Measurements from ENCODE around the gene PGS1.

Gene PGS1

GRCh38 chr17:78437508-78438169 lies 59.2 kb downstream of the PGS1 start:
- Mint-ChIP-seq H3K4me1 (ENCODE audit: low read depth) (no peaks in the 10 kb centered on the region), H3K9me3 (no peaks in the 10 kb centered on the region), H3K27ac (no peak overlapping the region), H3K36me3 (ENCODE audit: low read depth) (no peaks in the 10 kb centered on the region), H3K4me3 (no peak overlapping the region), H3K27me3 (no peaks in the 10 kb centered on the region)

- Mint-ChIP-seq H3K27ac (no peak overlapping the region), H3K27me3 (no peaks in the 10 kb centered on the region), H3K4me1 (ENCODE audit: low read depth) (no peaks in the 10 kb centered on the region), H3K9me3 (no peaks in the 10 kb centered on the region), H3K4me3 (no peak overlapping the region), H3K36me3 (ENCODE audit: low read depth) (no peaks in the 10 kb centered on the region)
These were observed 59.8 kb downstream of the PGS1 start for GRCh38 chr17:78438271-78438691.

GRCh38 chr17:78438694-78439325 lies 60.4 kb downstream of the PGS1 start:
- H3K27ac Mint-ChIP-seq: peak overlapping the region; percentile 49
- H3K36me3 Mint-ChIP-seq (ENCODE audit: low read depth): no peaks in the 10 kb centered on the region
- no peak overlapping the region for H3K4me3 Mint-ChIP-seq
- H3K27me3 Mint-ChIP-seq: no peaks in the 10 kb centered on the region
- no peaks in the 10 kb centered on the region for H3K4me1 Mint-ChIP-seq (ENCODE audit: low read depth)
- no peaks in the 10 kb centered on the region for H3K9me3 Mint-ChIP-seq

- Mint-ChIP-seq H3K27ac (no peak overlapping the region), H3K4me3 (no peak overlapping the region), H3K27me3 (no peaks in the 10 kb centered on the region), H3K4me1 (ENCODE audit: low read depth) (no peaks in the 10 kb centered on the region), H3K9me3 (no peaks in the 10 kb centered on the region), H3K36me3 (ENCODE audit: low read depth) (no peaks in the 10 kb centered on the region)
These were observed 63.0 kb downstream of the PGS1 start for GRCh38 chr17:78441271-78441971.

GRCh38 chr17:78442648-78443218 lies 64.3 kb downstream of the PGS1 start:
- no peaks in the 10 kb centered on the region for H3K9me3 Mint-ChIP-seq
- H3K27ac Mint-ChIP-seq: no peak overlapping the region
- no peaks in the 10 kb centered on the region for H3K36me3 Mint-ChIP-seq (ENCODE audit: low read depth)
- no peaks in the 10 kb centered on the region for H3K4me1 Mint-ChIP-seq (ENCODE audit: low read depth)
- no peaks in the 10 kb centered on the region for H3K27me3 Mint-ChIP-seq
- no peak overlapping the region for H3K4me3 Mint-ChIP-seq

GRCh38 chr17:78444392-78444791 lies 65.9 kb downstream of the PGS1 start:
- H3K27me3 Mint-ChIP-seq: no peaks in the 10 kb centered on the region
- H3K4me1 Mint-ChIP-seq (ENCODE audit: low read depth): no peaks in the 10 kb centered on the region
- H3K27ac Mint-ChIP-seq: no peak overlapping the region
- H3K4me3 Mint-ChIP-seq: no peak overlapping the region
- no peaks in the 10 kb centered on the region for H3K36me3 Mint-ChIP-seq (ENCODE audit: low read depth)
- no peaks in the 10 kb centered on the region for H3K9me3 Mint-ChIP-seq

GRCh38 chr17:78446833-78447232 lies 68.4 kb downstream of the PGS1 start:
- Mint-ChIP-seq H3K4me3 (no peak overlapping the region), H3K27ac (no peak overlapping the region), H3K27me3 (no peaks in the 10 kb centered on the region), H3K4me1 (ENCODE audit: low read depth) (no peaks in the 10 kb centered on the region), H3K36me3 (ENCODE audit: low read depth) (no peaks in the 10 kb centered on the region), H3K9me3 (no peaks in the 10 kb centered on the region)

GRCh38 chr17:78448356-78448993 lies 70.0 kb downstream of the PGS1 start:
- Mint-ChIP-seq H3K27me3 (no peaks in the 10 kb centered on the region), H3K27ac (no peak overlapping the region), H3K9me3 (no peaks in the 10 kb centered on the region), H3K4me3 (no peak overlapping the region), H3K4me1 (ENCODE audit: low read depth) (no peaks in the 10 kb centered on the region), H3K36me3 (ENCODE audit: low read depth) (no peaks in the 10 kb centered on the region)

GRCh38 chr17:78449983-78450595 lies 71.6 kb downstream of the PGS1 start:
- H3K27me3 Mint-ChIP-seq: no peaks in the 10 kb centered on the region
- H3K9me3 Mint-ChIP-seq: no peaks in the 10 kb centered on the region
- H3K36me3 Mint-ChIP-seq (ENCODE audit: low read depth): no peaks in the 10 kb centered on the region
- no peak overlapping the region for H3K4me3 Mint-ChIP-seq
- H3K27ac Mint-ChIP-seq: no peak overlapping the region
- no peaks in the 10 kb centered on the region for H3K4me1 Mint-ChIP-seq (ENCODE audit: low read depth)

GRCh38 chr17:78450696-78451345 lies 72.4 kb downstream of the PGS1 start:
- no peaks in the 10 kb centered on the region for H3K27me3 Mint-ChIP-seq
- no peaks in the 10 kb centered on the region for H3K4me1 Mint-ChIP-seq (ENCODE audit: low read depth)
- H3K36me3 Mint-ChIP-seq (ENCODE audit: low read depth): no peaks in the 10 kb centered on the region
- no peak overlapping the region for H3K4me3 Mint-ChIP-seq
- H3K27ac Mint-ChIP-seq: no peak overlapping the region
- H3K9me3 Mint-ChIP-seq: no peaks in the 10 kb centered on the region

- Mint-ChIP-seq H3K36me3 (ENCODE audit: low read depth) (no peaks in the 10 kb centered on the region), H3K4me3 (no peak overlapping the region), H3K9me3 (no peaks in the 10 kb centered on the region), H3K27ac (no peak overlapping the region), H3K27me3 (no peaks in the 10 kb centered on the region), H3K4me1 (ENCODE audit: low read depth) (no peaks in the 10 kb centered on the region)
These were observed 73.3 kb downstream of the PGS1 start for GRCh38 chr17:78451753-78452152.

- no peak overlapping the region for H3K4me3 Mint-ChIP-seq
- no peaks in the 10 kb centered on the region for H3K36me3 Mint-ChIP-seq (ENCODE audit: low read depth)
- H3K27me3 Mint-ChIP-seq: no peaks in the 10 kb centered on the region
- no peaks in the 10 kb centered on the region for H3K4me1 Mint-ChIP-seq (ENCODE audit: low read depth)
- H3K27ac Mint-ChIP-seq: no peak overlapping the region
- no peaks in the 10 kb centered on the region for H3K9me3 Mint-ChIP-seq
These were observed 75.9 kb downstream of the PGS1 start for GRCh38 chr17:78454346-78454745.

- H3K36me3 Mint-ChIP-seq (ENCODE audit: low read depth): no peaks in the 10 kb centered on the region
- H3K9me3 Mint-ChIP-seq: no peaks in the 10 kb centered on the region
- no peak overlapping the region for H3K27ac Mint-ChIP-seq
- H3K4me1 Mint-ChIP-seq (ENCODE audit: low read depth): no peaks in the 10 kb centered on the region
- H3K27me3 Mint-ChIP-seq: no peaks in the 10 kb centered on the region
- H3K4me3 Mint-ChIP-seq: no peak overlapping the region
These were observed 79.6 kb downstream of the PGS1 start for GRCh38 chr17:78458091-78458490.

- no peak overlapping the region for H3K4me3 Mint-ChIP-seq
- H3K9me3 Mint-ChIP-seq: no peaks in the 10 kb centered on the region
- H3K27ac Mint-ChIP-seq: no peak overlapping the region
- no peaks in the 10 kb centered on the region for H3K4me1 Mint-ChIP-seq (ENCODE audit: low read depth)
- H3K36me3 Mint-ChIP-seq (ENCODE audit: low read depth): no peaks in the 10 kb centered on the region
- H3K27me3 Mint-ChIP-seq: no peaks in the 10 kb centered on the region
These were observed 80.4 kb downstream of the PGS1 start for GRCh38 chr17:78458736-78459335.

Measured in stimulated activated naive CD8-positive, alpha-beta T cell treated with anti-CD3 and anti-CD28 coated beads, Interleukin-15, Interleukin-2, amounts not matched to agents 100 ng/mL and 50 ng/mL, for 24 hours (primary cell).